ENCODE measurements around the gene LYAR. TPM values are rescaled to one million over a fixed set of nuclear protein-coding genes. Genes with fewer than 3 reads are reported as not detected.

Gene LYAR
- total RNA-seq, 2 donors from 2014 or later, result 14.2 to 20.8 TPM

DNA sequence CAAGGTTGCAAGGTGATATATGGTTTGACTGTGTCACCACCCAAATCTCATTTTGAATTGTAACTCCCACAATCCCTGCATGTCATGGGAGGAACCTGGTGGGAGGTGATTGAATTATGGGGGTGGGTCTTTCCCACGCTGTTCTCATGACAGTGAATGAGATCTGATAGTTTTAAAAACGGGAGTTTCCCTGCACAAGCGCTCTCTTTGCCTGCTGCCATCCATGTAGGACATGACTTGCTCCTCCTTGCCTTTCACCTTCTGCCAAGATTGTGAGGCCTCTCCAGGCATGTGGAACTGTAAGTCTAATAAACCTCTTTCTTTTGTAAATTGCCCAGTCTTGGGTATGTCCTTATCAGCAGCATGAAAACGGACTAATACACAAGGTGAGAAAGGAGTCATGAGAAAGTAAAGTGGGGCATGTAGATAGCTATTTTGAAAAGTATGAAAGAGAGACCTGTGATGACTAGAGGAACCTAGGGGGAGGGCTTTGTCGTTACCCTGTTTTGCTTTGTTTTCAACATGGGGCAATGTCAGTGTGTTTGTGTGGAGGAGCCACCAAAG, 6.4 kb upstream of the LYAR start:
- no peak overlapping the region for H3K27ac ChIP-seq
- no peak for DNase-seq (ENCODE audit: low spot score)
- TF ChIP-seq, protein P1, sequence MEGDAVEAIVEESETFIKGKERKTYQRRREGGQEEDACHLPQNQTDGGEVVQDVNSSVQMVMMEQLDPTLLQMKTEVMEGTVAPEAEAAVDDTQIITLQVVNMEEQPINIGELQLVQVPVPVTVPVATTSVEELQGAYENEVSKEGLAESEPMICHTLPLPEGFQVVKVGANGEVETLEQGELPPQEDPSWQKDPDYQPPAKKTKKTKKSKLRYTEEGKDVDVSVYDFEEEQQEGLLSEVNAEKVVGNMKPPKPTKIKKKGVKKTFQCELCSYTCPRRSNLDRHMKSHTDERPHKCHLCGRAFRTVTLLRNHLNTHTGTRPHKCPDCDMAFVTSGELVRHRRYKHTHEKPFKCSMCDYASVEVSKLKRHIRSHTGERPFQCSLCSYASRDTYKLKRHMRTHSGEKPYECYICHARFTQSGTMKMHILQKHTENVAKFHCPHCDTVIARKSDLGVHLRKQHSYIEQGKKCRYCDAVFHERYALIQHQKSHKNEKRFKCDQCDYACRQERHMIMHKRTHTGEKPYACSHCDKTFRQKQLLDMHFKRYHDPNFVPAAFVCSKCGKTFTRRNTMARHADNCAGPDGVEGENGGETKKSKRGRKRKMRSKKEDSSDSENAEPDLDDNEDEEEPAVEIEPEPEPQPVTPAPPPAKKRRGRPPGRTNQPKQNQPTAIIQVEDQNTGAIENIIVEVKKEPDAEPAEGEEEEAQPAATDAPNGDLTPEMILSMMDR (IDR thresholded peaks at IDR 0.05), result no peak

GRCh38 chr4:4293279-4293678, 3.3 kb upstream of the LYAR start:
- no peak for DNase-seq (ENCODE audit: low spot score)
- no peaks in the 10 kb centered on the region for H3K9me3 ChIP-seq
- H3K4me1 ChIP-seq, result peaks cover 0 to 29% of the 10 kb centered on the region in 2 donors
- no peaks in the 10 kb centered on the region for H3K36me3 ChIP-seq
- TF ChIP-seq, protein P1 (IDR thresholded peaks at IDR 0.05), result no peak
- no peak overlapping the region for H3K27ac ChIP-seq
- H3K4me3 ChIP-seq, result no peak overlapping the region
- H3K27me3 ChIP-seq, result no peaks in the 10 kb centered on the region

More for the DNA sequence above, 6.4 kb upstream of the LYAR start:
- Histone ChIP-seq H3K27me3 (no peaks in the 10 kb centered on the region), H3K9me3 (no peaks in the 10 kb centered on the region), H3K4me3 (no peak overlapping the region), H3K36me3 (no peaks in the 10 kb centered on the region), H3K4me1 (peaks cover 0 to 7% of the 10 kb centered on the region in 2 donors)

GRCh38 chr4:4289597-4289940, 385 bp downstream of the LYAR start:
- H3K9me3 ChIP-seq, result no peaks in the 10 kb centered on the region
- H3K4me1 ChIP-seq, result peaks cover 0 to 46% of the 10 kb centered on the region in 2 donors
- no peaks in the 10 kb centered on the region for H3K27me3 ChIP-seq
- no peak for DNase-seq (ENCODE audit: low spot score)
- peak overlapping the region; percentile 76 to 86 for H3K27ac ChIP-seq
- H3K36me3 ChIP-seq, result no peaks in the 10 kb centered on the region
- peak overlapping the region; percentile 74 to 98 for H3K4me3 ChIP-seq
- TF ChIP-seq, protein P1 (IDR thresholded peaks at IDR 0.05), result no peak

DNA sequence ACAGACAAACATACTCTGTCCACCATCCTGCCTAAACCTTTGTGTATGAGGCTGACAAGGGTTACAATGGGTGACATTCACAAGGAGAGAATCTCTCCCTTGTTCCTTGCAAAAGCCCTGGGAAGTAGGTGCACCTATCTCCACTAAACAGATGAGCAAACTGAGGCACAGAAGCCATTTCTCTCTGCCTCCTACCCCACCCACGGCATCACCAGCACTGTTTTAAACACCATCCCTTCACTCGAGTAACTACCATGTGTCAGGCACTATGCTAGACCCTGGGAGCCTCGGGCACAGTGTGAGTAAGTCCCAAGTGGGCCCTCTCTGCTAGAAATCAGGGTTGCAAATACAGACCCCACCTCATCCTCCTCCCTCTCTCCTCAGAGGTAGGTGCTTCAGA, 899 bp downstream of the LYAR start:
- peak; percentile 32 for DNase-seq (ENCODE audit: low spot score)
- Histone ChIP-seq H3K36me3 (no peaks in the 10 kb centered on the region), H3K4me3 (peak overlapping the region; percentile 74 to 98), H3K9me3 (no peaks in the 10 kb centered on the region), H3K27me3 (no peaks in the 10 kb centered on the region), H3K4me1 (peaks cover 0 to 49% of the 10 kb centered on the region in 2 donors), H3K27ac (peak overlapping the region in 1 of 2 donors; percentile 86)
- TF ChIP-seq, protein P1 (IDR thresholded peaks at IDR 0.05), result no peak

DNA sequence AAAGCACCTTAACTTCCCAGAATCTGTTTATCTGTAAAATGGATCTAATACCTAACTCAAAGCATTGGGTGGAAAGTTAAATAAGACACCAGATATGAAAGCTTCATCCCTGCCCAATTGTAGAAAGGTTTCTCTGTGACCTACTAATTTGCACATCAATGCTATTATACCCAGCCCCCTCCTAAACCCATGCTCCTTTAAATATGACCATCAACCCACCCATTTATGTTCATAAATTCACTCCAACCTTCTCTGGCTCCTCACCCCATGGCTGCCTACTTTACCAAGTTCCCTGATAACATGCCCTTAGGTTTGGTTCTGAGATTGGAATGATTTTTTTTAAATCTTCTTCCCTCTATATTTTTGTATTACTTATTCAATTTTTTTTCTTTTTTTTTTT, 1.9 kb downstream of the LYAR start:
- peaks cover 2% of the 10 kb centered on the region for H3K36me3 ChIP-seq
- no peak for DNase-seq (ENCODE audit: low spot score)
- H3K9me3 ChIP-seq, result no peaks in the 10 kb centered on the region
- TF ChIP-seq, protein P1 (IDR thresholded peaks at IDR 0.05), result no peak
- no peak overlapping the region for H3K27ac ChIP-seq
- H3K27me3 ChIP-seq, result no peaks in the 10 kb centered on the region
- no peak overlapping the region for H3K4me3 ChIP-seq
- H3K4me1 ChIP-seq, result peaks cover 0 to 49% of the 10 kb centered on the region in 2 donors

All from right atrium auricular region (tissue), 2 donors.